RWPE2 (cell line): ENCODE data around the gene SAT1.

Source experiments
- ATAC-seq: fragments of 200-7000 bp; cut with Tn5 transposase; 3 replicates; pipeline ENCODE4 v1.9.1; 2021; ENCODE audit warnings: low read depth
- DNase-seq: peaks from one replicate; pipeline ENCODE4 v3.0.0-alpha.2; 2020; ENCODE audit warnings: low spot score
- H3K27ac ChIP-seq: fragments of 450-650 bp; 2 replicates; pipeline ENCODE4 v1.5.1; 2017; ENCODE audit warnings: mild to moderate bottlenecking; ENCODE audit not compliant: poor library complexity, severe bottlenecking
- H3K27me3 ChIP-seq: fragments of 250-450 bp; sonication (Bioruptor Pico); 2 replicates; pipeline ENCODE4 v1.5.1; 2021; ENCODE audit warnings: mild to moderate bottlenecking, moderate library complexity; ENCODE audit not compliant: insufficient read depth, poor library complexity, severe bottlenecking
- H3K36me3 ChIP-seq: fragments of 250-450 bp; sonication (Bioruptor Pico); 2 replicates; pipeline ENCODE4 v1.5.1; 2020; ENCODE audit warnings: low read depth, mild to moderate bottlenecking, moderate library complexity
- H3K4me1 ChIP-seq: fragments of 250-450 bp; sonication (Bioruptor Pico); 2 replicates; pipeline ENCODE4 v1.5.1; 2021; ENCODE audit warnings: mild to moderate bottlenecking, moderate library complexity; ENCODE audit not compliant: insufficient read depth, poor library complexity, severe bottlenecking
- H3K4me3 ChIP-seq: fragments of 250-450 bp; sonication (Bioruptor Pico); 2 replicates; pipeline ENCODE4 v1.5.1; 2021; ENCODE audit warnings: mild to moderate bottlenecking, moderate library complexity; ENCODE audit not compliant: severe bottlenecking
- H3K9me3 ChIP-seq: fragments of 250-450 bp; sonication (Bioruptor Pico); 2 replicates; pipeline ENCODE4 v1.5.1; 2021; ENCODE audit warnings: mild to moderate bottlenecking, moderate library complexity; ENCODE audit not compliant: severe bottlenecking
- TF ChIP-seq, protein P1 (sequence below): fragments of 450-650 bp; IDR thresholded peaks from one replicate; pipeline ENCODE4 v1.5.1; 2017; ENCODE audit warnings: mild to moderate bottlenecking, moderate library complexity; ENCODE audit not compliant: poor library complexity, severe bottlenecking

The SAT1 gene

DNA sequence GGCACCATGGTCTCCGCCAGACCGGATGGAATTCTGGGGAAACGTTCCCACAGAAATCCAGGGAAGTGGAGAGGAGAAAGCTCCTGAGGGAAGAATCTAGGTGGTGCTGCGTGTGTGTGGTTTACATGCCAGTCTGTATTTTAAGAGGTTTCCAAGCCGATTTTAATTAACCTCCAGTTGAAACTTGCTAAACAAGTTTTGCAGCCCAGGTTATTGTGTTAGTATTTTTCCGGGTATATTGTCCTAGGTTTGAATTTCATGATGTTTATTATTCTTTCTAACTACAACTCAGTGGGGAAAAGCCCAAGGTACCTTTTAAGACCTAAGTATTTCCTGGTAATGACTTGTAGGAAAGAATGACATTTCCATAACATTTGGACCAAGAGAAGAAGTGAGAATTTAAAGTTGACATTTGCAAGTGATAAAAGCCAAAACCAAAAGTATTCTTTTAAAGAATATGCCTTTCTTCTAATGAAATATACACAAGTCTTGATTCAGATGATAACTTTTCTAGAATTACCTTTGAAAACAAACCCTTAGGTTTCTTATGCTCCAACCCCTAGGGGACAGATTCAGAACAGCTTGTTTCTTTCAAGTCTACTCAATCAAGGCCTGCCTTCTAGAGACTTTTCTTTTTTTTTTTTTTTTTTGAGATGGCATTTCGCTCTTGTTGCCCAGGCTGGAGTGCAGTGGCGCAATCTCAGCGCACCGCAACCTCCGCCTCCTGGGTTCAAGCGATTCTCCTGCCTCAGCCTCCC, 14.6 kb downstream of the SAT1 start:
- Histone ChIP-seq H3K4me1 (peaks cover 31% of the 10 kb centered on the region), H3K36me3 (no peaks in the 10 kb centered on the region), H3K27ac (peak overlapping the region; percentile 83), H3K27me3 (no peaks in the 10 kb centered on the region), H3K9me3 (no peaks in the 10 kb centered on the region), H3K4me3 (no peak overlapping the region)
- DNase-seq (no peak), ATAC-seq (peak; percentile 37)
- TF ChIP-seq, protein P1, sequence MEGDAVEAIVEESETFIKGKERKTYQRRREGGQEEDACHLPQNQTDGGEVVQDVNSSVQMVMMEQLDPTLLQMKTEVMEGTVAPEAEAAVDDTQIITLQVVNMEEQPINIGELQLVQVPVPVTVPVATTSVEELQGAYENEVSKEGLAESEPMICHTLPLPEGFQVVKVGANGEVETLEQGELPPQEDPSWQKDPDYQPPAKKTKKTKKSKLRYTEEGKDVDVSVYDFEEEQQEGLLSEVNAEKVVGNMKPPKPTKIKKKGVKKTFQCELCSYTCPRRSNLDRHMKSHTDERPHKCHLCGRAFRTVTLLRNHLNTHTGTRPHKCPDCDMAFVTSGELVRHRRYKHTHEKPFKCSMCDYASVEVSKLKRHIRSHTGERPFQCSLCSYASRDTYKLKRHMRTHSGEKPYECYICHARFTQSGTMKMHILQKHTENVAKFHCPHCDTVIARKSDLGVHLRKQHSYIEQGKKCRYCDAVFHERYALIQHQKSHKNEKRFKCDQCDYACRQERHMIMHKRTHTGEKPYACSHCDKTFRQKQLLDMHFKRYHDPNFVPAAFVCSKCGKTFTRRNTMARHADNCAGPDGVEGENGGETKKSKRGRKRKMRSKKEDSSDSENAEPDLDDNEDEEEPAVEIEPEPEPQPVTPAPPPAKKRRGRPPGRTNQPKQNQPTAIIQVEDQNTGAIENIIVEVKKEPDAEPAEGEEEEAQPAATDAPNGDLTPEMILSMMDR = no peak

DNA sequence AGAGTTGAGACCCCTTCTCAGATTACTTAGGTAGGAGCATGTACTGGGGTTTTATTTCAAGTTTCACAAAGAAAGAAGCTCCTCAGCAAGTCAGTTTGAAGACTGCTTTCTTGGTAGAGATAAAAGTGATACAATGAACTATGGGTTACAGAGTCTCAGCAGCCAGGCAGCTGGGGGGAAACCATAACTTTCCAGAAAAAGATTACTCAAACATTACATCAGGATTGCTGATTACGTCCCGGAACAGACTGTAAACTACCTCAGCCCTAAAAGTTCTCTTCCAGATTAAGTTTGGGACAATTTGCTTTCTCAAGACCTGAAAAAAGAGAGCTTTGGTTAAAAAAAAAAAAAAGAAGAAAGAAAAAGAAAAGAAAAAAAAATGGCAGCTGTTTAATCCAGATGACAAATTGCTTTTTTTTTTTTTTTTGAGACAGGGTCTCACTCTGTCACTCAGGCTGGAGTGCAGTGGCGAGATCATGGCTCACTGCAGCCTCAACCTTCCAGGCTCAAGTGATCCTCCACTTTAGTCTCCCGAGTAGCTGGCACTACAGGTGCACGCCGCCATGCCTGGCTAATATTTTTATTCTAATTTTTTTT, 16.6 kb downstream of the SAT1 start:
- no peaks in the 10 kb centered on the region for H3K9me3 ChIP-seq
- no peak overlapping the region for H3K27ac ChIP-seq
- H3K36me3 ChIP-seq = no peaks in the 10 kb centered on the region
- no peak for DNase-seq
- no peaks in the 10 kb centered on the region for H3K27me3 ChIP-seq
- no peak overlapping the region for H3K4me3 ChIP-seq
- peaks cover 42% of the 10 kb centered on the region for H3K4me1 ChIP-seq
- ATAC-seq = no peak
- TF ChIP-seq, protein P1 = no peak

DNA sequence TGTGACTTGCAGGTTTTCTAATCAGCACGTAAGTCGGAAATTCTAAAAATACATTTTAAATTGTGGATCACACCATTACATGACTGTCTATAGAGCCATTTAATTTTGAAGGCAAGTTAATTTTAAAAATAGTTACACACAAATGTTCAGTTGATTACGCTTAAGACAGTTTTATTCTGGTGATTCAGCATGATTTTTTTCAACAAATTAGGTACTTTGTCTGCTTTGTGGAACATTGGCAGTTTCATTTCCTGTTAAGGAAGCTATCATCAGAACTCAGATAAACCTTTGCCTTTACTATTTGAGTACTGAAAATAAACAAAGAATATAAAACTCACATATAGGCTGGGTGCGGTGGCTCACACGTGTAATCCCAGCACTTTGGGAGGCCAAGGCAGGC, 19.5 kb downstream of the SAT1 start:
- TF ChIP-seq, protein P1 = no peak
- peaks cover 38% of the 10 kb centered on the region for H3K4me1 ChIP-seq
- no peaks in the 10 kb centered on the region for H3K27me3 ChIP-seq
- no peaks in the 10 kb centered on the region for H3K9me3 ChIP-seq
- ATAC-seq = no peak
- no peaks in the 10 kb centered on the region for H3K36me3 ChIP-seq
- no peak overlapping the region for H3K4me3 ChIP-seq
- DNase-seq = no peak
- peak overlapping the region; percentile 94 for H3K27ac ChIP-seq

DNA sequence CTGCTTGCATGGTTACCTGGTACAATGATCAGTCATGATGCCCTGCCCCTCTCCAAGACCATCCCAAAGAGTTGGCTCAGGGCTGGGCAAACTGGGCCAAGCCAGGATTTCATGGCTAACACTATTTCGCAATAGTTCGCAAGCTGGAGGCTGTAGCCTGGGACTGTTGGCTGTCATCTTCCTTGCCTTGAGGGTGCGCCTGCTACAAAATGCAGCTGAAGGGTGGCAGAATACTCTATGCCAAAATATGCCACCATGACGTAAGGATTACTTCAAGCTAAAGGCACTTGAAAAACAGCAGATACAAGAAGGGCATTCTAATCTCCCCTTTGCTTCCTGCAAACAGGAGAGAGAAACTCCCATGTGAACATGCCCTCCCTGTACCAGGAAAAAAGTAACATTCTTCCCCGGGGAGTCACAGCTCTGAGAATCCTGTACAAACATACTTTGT, 21.0 kb downstream of the SAT1 start:
- H3K27ac ChIP-seq = peak overlapping the region; percentile 94
- ATAC-seq = peak; percentile 76

More for the DNA sequence above, 21.0 kb downstream of the SAT1 start:
- no peak overlapping the region for H3K4me3 ChIP-seq
- H3K27me3 ChIP-seq = no peaks in the 10 kb centered on the region
- no peaks in the 10 kb centered on the region for H3K36me3 ChIP-seq
- no peaks in the 10 kb centered on the region for H3K9me3 ChIP-seq
- peak; percentile 49 for DNase-seq
- TF ChIP-seq, protein P1 = no peak
- peaks cover 34% of the 10 kb centered on the region for H3K4me1 ChIP-seq
